Activated CD4-positive, CD25-positive, alpha-beta regulatory T cell treated with anti-CD3 and anti-CD28 coated beads, Interleukin-2, amount 50 U/mL, for 72 hours (primary cell): ENCODE measurements around the gene FNDC11.
A peak's percentile ranks its signal among the peaks of the same experiment; 100 is the strongest.
"Not testable (repeated sequence)": the region's sequence is repeated elsewhere in the genome, so short reads cannot be mapped to it uniquely, and the experiment has no call there.

Experiments used
- DNase-seq: peaks from one replicate; pipeline ENCODE4 v3.0.0; 2021

Gene FNDC11

DNA sequence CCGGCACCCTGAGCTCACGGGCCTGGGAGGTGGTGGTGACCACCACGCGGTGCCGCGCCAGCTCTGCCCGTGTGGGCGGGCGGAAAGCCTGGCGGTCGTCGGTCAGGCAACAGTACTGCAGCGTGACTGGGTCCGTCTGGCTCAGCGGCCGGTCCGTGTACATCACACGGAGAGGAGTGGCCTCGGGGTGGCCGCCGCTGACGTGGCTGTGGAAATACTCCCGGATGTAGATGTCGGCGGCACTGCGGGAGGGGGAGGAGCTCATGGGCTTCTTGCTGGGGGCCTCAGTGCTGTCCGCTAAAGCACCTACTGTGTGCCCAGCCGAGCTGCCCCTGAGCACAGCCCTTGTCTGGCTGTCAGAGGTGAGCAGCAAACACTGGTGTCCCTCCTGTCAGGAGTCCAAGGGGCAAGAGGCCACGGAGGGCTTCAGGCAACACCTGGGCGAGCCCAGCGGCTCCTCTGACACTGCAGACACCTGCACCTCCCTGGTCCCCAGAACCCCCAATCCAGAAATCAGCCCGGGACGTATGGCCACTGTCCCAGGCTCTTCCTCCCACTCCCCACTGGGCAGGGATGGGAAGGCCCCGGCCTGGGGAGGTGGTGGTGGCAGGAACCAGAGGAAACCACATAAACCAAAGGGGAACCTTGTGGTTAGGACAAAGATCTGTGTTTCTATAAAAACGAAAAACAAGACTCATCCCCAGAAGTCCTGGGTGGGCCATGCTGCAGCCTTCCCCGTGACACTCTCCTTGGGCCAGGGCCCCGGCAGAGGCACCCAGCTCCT, 13.6 kb downstream of the FNDC11 start:
- DNase-seq, result peak; percentile 66

DNA sequence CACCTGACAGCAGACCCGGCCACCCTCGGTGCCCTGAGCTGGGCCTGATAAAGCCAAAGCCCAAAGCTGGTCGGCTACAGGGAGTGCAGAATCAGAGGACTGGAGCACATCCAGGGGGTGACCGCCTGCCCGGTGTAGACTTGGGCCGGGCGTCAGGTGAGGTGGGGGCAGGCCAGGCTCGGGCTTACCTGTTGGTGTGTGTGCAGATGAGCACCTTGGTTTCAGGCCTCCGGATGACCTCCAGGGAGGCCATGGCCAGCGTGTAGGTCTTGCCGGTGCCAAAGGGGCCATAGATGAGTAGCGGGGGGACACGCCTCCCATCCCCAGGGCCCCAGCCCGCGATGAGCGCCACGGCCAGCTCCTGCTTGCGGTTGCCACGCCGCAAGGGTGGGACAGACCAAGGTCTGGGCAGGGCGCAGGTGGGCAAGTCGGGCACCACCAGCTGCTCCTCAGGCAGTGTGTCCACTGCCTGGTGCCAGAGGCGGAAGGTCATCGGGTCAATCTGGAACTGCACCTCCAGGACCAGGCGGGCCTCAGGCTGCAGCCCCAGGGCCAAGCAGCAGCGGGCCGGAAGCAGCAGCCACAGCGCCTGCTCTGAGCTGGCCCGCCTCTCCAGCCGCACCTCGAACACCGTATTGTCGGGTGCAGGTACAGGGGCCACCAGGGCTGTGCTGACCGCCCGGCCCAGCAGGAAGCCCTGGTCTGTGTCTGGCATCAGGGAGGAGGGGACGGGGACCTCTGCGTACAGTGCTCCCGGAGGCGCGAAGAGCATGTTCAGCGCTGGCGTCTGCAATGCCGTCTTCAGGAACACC, 14.4 kb downstream of the FNDC11 start:
- no peak for DNase-seq

DNA sequence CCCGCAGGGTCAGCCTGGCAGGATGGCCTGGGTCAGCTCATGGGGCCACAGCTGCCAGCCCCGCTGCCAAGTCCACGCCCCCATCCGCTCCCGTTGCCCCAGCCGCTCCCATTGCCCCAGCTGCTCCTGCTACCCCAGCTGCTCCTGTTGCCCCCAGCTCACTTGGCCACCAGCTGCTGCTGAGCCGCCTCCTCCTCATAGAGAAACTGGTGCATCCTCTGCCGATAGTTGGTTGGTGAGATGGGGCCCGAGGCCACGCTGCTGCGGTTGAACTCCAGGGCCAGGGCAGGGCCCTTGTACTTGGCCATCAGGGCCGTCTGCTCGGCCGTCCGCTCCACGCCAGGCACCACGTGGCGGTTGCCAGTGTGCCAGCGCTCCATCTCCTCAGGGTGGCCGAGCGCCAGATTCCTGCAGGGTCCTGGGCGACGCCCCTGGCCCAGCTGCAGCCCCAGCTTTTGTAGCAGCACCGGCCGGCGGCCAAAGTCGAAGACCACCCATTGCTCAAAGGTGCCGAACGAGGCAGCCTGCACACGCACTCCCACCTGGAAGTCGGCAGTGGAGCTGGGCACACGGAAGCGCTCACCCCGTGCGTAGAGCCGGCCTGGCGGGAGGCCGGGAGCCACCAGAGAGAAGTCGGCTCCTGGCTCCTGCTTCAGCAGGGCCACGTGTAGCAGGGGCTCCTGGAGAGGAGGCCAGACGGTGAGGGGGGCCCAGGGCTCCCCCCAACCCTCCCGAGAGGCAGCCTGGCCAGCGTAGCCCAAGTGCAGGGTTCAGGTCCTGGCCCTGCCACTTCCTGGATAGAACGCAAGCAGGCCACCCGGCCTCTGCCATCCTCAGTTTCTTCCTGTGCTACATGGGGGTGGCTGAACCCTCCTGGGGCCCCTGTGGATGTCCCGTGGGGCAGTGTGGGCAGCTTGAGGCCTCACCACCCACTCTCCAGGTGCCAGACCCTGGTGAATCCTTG, 15.3 kb downstream of the FNDC11 start:
- no peak for DNase-seq

DNA sequence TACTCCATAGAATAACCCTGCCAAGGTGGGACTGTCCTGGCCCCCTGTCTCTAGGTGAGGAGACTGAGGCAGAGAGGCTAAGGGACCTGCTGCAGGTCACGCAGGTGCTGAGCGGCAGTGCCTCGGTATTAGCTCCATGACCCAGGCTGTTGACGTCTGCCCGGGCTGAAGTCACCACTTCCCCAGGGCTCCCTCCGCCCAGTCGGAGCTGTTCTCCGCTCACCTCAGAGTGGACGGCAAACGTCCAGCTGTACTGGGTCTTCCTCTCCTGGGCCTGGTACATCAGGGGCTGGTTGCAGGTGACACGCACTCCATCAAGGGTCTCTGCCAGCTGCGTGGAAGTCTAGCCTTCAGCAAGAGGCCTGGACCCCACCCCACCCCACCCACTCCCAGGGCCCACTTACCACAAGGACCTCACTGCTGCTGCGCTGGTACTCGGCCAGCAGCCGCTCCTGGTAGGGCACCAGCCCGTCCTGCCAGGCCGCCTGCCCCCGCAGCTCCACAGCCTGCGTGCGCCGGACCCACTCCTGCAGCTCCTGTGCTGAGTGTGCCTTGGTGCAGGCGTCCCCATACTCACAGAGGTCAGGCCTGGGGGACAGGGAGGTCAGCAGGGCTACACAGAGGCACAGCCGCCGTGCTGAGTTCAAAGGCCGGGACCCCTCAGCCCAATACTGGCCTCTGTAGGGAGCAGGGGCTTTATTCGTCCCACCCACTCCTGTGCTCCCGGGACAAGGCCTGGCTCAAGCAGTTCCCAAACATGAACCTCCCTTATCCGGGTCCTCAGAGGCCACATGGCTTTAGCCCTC, 16.5 kb downstream of the FNDC11 start:
- no peak for DNase-seq

DNA sequence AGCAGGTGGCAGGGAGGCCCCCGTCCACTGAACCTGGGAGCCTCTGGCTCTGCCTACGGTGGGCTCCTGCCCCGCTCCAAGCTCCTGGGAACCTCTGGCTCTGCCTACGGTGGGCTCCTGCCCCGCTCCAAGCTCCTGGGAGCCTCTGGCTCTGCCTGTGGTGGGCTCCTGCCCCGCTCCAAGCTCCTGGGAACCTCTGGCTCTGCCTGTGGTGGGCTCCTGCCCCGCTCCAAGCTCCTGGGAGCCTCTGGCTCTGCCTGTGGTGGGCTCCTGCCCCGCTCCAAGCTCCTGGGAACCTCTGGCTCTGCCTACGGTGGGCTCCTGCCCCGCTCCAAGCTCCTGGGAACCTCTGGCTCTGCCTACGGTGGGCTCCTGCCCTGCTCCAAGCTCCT, 17.1 kb downstream of the FNDC11 start:
- DNase-seq, result not testable (repeated sequence)

DNA sequence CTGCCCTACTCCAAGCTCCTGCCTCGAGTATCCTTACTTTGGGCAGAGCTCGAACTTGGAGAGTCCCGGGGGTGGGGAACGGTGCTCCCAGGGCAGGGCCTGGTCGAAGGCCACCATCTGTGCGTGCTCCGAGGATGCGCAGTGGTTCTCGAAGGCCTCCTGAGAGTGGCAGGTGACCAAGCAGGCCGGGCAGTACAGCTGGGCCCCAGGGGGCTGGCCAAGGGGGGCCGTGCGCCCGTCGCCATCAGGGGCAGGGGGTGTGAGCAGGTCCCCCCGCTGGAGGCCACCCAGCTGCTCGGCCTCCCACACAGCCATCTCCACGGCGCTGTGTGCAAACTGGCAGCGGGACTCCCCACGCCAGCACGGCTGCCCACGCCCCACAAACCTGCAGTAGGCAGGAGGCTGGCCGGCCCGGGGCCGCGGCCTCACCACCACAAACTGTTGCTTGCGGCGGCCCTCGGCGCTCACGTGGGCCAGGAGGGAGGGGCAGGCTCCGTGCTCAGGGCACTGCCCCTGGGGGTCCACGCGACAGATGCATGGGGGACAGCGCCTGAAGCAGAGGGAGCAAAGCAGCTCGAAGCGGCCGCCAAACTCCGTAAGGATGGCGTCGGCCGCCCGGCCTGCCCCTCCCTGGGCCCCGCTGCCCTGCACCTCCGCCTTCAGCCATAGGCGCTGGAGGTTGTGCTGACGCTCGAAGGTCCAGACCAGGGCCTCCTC, 18.3 kb downstream of the FNDC11 start:
- no peak for DNase-seq

DNA sequence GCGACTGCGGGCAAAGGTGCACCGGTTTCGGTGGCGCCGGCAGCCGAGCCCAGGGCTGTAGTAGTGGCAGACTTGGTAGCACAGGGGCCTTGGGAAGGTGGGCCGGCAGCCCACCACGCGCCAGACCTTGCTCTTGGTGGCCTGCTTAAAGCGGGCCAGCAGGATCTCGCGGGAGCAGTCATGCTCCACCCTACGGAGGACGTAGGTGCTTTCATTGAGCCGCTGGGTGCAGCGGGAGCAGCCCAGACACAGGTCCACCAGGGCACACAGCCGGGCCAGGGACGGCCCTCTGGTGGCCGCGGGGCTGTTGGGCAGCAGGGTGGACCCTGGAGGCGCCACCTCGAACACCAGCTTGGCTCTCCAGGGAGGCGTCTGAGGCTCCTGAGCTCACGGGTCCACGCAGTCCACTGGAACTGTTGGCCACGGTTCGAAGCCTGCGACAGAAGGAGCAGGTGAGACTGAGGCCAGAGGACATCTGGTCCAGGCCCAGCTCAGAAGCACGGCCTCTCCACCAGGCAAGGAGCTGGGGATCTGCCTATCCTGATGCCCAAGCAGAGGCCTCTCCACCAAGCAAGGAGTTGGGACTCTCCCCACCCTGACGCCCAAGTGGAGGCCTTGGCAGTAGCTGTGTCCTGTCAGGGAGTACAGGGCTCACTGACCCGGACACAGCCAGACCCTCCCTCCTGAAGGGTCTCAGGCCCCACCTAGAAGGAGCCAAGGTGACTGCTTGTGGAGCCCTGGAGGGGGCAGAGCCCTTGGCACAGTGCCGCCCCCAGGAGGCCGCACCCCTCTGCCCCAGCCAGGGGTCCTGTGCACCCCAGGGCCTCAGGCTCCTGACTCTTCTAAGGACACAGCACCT, 19.1 kb downstream of the FNDC11 start:
- DNase-seq, result no peak

DNA sequence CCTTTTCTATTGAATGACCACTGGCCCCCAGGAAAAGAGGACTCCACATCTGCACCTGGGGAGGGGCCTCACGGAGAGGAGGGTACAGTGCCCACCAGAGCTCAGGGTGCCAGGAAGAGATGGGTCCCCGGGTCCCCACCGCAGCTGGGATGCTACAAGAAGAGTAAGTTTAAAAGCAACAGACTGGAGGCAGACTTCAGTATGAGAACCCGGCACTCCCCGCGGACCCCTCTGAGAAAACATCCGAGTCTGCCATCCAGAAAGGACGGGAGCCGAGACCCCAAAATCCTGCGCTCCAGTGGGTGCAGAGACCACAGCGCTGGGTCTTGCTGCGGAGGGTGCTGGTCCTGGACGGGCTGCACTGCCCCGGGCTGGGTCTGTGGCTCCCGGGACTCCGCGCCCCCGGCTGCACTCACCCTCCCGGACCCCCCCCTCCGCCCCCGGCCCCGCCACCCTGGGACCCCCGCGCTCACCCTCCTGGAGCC, 19.7 kb downstream of the FNDC11 start:
- DNase-seq, result no peak

DNA sequence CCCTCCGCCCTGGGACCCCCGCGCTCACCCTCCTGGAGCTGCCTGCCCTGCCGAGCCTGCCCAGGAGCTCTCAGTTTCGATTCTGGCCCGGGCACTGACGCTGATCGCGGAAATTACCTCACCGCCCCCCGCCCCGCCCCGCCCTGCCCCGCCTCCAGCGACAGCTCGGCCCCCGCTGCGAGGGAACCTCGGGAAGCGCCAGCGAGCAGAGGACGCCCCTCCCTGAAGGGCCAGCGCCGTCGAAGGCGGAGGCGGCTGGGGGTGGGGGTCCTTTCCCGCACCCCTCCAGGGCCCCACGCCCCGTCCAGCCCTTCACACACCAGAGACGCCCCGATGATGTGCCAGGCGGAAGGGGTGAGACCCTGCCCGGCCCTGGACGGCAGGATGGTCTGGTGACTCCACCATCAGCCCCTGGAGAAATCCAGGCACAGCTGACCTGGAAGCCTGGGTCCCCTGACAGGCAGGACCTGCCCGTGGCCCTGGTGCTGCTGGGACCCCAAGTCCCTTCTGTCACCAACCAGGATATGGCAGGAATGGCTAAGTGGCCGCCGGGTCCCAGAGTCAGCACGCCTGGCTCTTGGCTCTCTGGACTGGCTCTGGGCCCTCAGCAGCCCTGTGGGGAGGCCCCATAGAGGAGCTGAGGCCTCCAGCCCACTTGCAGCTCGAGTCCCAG, 20.3 kb downstream of the FNDC11 start, which contains the start of gene HELZ2:
Gene HELZ2 (minus strand): TSS at position 84 of the 673 bp plus-strand sequence. CDS start 1,854 bp downstream, outside the sequence.
- DNase-seq, result peak; percentile 63

DNA sequence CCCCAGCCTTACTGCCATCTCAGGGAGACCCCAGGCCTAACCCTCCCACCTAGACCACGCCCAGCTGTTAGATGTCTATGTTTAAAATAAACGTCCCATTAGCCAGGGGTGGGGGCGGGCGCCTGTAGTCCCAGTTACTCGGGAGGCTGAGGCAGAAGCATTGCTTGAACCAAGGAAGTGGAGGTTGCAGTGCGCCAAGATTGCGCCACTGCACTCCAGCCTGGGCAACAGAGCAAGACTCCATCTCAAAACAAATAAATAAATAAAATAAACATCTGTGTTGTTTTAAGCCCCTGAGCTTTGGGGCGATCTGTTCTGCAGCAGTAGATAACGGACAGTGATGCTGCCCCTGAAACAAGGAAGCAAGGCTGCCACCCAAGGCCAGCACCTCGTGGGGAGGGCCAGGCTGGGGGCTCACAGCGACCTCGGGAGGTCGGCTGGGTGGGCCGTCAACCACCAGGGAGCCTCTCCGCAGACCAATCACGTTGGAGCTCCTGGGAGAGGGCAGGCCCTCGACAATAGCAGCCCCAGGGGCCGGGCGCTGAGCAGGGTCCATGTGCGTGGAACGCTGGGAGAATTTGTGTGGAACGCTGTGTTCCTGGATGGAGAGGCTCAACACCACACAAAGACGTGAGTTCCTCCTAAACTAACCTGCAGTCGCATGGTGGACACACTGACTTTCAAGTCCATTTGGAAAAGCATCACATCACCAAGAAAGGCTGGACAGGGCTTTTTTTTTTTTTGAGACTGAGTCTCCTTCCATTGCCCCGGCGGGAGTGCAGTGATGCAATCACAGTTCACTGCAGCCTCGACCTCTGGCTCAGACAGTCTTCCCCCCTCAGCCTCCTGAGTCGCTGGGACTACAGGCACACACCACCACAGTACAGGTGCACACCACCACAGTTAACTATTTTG, 21.1 kb downstream of the FNDC11 start:
- DNase-seq, result no peak

DNA sequence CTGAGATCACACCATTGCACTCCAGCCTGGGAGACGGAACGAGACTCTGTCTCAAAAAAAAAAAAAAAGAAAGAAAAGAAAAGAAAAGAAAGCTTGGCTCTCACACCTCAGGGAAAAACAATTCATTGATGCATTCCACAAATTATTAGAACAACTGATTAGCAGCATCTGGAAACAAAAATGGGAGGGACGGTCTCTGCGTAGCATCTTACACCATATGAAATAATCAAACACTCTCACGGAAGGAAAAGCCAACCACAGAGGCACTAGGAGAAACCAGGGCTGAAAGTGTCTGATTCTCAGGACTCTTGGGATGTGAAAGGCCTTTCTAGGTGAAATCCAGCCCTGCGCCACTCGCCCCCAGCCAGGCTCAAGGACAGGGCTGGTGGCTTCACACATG, 22.4 kb downstream of the FNDC11 start:
- DNase-seq, result no peak

DNA sequence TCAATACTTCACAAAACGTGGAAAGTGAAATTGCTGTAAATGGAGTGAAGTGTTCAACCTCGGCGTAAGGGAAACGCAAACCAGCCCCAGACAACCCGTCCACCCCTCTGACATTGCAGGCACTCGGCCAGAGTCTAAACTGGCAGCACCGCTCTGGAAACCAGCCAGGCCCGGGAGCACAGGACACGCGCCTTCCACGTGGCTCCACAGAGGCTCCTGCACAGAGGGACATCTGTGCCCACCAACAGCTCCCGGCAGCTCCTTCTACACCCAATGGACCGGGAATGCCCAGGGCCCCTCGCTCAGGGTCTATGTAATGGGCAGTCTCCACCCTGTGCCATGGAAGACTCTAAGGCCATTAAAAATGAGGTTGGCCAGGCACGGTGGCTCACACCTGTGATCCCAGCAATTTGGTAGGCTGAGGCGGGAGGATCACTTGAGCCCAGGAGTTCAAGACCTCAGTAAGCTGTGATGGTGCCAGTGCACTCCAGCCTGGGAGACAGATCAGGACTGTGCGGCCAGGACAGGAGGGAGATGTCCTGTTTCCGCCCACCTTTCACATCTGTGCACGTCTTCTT, 23.4 kb downstream of the FNDC11 start:
- no peak for DNase-seq

DNA sequence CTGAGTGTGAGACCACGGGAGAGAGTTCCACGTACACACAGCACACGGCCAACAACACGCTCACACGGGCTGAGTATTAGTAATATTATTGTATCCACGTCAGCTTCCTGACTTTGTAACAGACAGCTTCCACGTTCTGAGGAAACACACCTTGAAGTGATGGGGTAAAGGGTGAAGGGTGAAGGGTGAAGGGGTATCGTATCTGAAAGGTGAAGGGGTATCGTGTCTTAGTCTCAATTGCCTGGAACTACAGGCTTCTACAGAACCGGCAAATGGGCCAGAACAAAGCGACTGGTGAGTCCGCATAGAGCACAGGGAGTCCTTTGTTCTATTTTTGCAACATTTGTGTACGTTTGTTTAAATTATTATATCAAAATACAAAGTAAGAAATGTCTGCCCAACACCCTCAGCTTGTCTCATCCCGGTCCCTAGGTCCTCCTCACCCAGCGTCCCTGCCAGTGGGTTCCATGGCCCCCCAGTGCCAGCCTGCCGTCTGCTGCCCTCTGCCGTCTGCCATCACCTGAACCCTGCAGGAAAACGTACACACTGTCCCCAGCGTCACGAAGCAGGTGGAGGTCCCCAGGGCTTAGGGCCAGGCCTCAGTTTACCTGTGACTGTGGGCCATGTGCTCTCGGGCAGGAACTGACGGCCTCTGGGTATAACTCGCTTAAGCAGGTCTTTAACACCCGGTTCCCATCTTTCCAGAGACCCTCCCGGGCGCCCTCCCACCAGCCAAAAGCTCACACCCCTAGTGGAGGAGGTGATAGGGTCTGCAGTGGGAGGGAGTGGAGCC, 24.5 kb downstream of the FNDC11 start:
- DNase-seq, result no peak

DNA sequence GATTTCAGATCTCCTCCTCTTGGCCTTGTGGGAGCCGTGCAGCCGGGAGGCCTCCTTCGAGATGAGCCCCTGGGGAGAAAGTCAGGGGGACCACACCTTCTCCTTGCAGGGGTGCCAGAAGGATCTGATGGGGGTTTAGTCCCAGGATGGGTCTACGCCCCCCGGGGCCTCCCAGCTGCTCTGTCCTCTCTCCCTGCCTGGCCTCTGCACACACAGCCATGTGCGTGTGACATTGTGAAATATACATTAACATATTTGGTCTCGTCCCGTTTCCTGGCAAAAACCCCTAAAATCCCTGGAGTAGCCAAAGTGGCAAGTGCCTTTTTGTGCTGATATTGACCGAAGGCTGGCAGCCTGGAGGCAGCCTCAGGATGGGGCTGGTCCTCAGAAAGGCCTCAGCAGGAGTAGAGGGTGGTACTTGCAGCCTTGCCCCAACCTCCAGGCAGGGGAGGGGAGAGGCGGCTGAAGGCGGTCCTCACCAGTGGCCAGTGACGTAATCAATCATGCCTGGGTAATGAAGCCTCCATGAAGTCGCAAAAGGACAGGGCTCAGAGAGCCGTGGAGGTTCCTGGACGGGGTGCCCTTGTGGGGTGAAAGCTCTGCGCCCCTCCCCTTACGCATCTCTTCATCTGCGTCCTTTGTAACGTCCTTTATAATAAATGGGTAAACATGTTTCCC, 25.2 kb downstream of the FNDC11 start:
- no peak for DNase-seq

DNA sequence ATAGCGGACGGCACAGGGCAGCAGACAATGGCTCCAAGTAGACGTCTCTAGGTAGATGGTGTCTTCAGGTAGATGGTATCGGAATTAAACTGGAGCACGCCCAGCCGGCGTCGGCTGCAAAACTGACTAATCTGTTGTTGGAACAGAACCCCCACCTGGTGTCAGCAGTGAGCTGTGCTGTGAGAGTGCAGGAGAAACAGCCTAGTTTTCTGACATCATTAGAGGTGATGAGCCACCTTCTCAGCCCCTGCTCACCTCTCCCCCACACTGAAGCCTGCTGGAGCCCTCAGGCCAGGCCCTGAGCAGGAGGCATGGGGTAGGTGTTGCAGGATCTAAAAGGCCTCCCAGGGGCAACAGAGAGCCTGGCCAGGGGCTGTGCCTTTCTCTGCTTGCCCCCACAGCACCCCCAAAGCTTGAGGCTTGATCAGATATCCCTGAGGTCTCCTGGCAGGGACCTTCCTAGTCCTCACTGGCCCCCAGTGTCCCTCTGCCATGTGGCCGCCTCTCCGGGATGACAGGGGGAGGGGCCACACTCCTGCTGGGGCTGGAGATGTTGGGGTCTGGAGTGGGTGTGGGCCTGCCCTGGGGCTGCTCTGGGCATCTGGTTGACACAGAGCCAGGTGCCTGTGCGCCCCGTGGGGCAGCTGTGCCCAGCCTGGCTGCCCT, 27.0 kb downstream of the FNDC11 start:
- no peak for DNase-seq
